Naive thymus-derived CD8-positive, alpha-beta T cell (primary cell): Measurements from ENCODE around the gene PDIA4. TPM values are rescaled to one million over a fixed set of nuclear protein-coding genes. Genes with fewer than 3 reads are reported as not detected.
"Not testable (repeated sequence)": the region's sequence is repeated elsewhere in the genome, so short reads cannot be mapped to it uniquely, and the experiment has no call there.

Experiments
- ATAC-seq, 2 donors: fragments of 150-1000 bp; cut with Tn5 transposase in 1 of 2; sonication (Bioruptor Pico), chemical (Tn5 transposase) in 1 of 2; 1 replicate in 1 of 2; 2 replicates in 1 of 2; pipeline ENCODE4 v1.10.0; 2021; ENCODE audit warnings: mild to moderate bottlenecking in 2 of 2, moderate library complexity in 2 of 2
- POLR2A ChIA-PET: fragments of 350-600 bp; sonication (Branson Sonifier 250); formaldehyde crosslinking; loops from one replicate; lab custom pipeline; 2021; ENCODE audit warnings: antibody characterized with exemption; lab: Charles Lee
- DNase-seq, 10 donors: peaks; one replicate each; pipeline versions ENCODE4 v3.0.0 to v3.0.0-alpha.2; 2020 to 2022
- H3K27ac Mint-ChIP-seq, 10 donors: one replicate each; pipeline ENCODE4 v1.8.0; 2020 to 2022; ENCODE audit warnings: mild to moderate bottlenecking in 10 of 10, mixed read lengths in 10 of 10, moderate library complexity in 4 of 10, inconsistent platforms in 1 of 10
- H3K27me3 Mint-ChIP-seq, 5 donors: one replicate each; pipeline ENCODE4 v1.8.0; 2021 to 2022; ENCODE audit warnings: mixed read lengths in 5 of 5
- H3K36me3 Mint-ChIP-seq, 3 donors: one replicate each; pipeline ENCODE4 v1.8.0; 2020 to 2022; ENCODE audit warnings: mixed read lengths in 3 of 3, mild to moderate bottlenecking in 2 of 3, inconsistent platforms in 1 of 3
- H3K4me1 Mint-ChIP-seq, 4 donors: one replicate each; pipeline ENCODE4 v1.8.0; 2021 to 2022; ENCODE audit warnings: mixed read lengths in 4 of 4
- H3K4me3 Mint-ChIP-seq, 10 donors: one replicate each; pipeline ENCODE4 v1.8.0; 2020 to 2022; ENCODE audit warnings: mild to moderate bottlenecking in 10 of 10, mixed read lengths in 10 of 10, moderate library complexity in 6 of 10, inconsistent platforms in 1 of 10
- H3K9me3 Mint-ChIP-seq, 9 donors: one replicate each; pipeline ENCODE4 v1.8.0; 2020 to 2022; ENCODE audit warnings: mixed read lengths in 9 of 9, mild to moderate bottlenecking in 3 of 9, inconsistent platforms in 1 of 9, moderate library complexity in 1 of 9
- polyA plus RNA-seq, 3 donors: library from polyadenylated mRNA; unstranded; fragments of 300-500 nt; fragmentation: Illumina TruSeq; gene quantifications; one replicate each; pipeline ENCODE4 v1.2.3, GENCODE V29; 2021
- total RNA-seq, 8 experiments: library from RNA in 2 of 8; stranded (reverse) in 2 of 8; gene quantifications; one replicate each; pipeline ENCODE4 v1.2.3 and lab custom pipeline; 2021 to 2026

The PDIA4 gene
- total and polyA plus RNA-seq, 5 experiments from 2014 or later: 43.2 to 94.0 (median 80.3) TPM

DNA sequence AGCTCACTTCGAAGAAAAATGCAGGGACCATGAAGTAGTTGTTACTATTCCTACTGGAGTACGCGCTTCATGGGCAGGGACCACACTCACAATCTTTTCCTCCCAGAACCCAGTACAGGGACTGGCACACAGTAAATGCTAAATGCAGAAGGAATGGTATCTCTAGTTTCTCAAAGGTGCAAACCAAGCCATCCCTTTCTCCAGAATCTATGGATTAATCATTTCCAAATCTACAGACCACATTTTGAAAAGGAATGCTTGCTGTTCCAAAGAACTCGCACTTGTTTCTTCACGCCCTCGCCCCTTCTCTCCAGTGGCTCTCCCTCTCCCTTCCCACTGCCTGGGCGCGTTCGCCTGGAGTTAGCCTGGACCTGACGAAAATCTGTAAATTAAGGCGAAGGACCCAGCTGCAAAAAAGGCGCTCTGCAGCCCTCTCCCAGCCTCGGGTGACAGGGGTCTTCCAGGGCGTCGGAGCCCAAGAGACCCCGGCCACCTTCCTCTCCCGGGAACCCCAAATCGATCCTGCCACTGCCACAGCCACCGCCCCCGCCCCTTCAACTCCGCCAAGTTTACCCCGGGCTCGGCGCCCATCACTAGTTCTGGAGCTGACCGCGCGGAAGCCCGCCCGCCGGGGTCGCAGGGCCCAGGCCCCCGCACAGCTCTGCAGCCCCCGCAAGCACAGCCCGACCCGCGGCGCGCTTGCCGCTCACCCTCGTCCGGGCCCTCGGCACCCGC is 527 bp downstream of the PDIA4 start:
- ATAC-seq: no peak
- peak overlapping the region; percentile 90 to 96 (median 92) for H3K4me3 Mint-ChIP-seq
- no peaks in the 10 kb centered on the region for H3K9me3 Mint-ChIP-seq
- DNase-seq: peak in 1 of 10 donors; percentile 3
- POLR2A ChIA-PET: interaction anchor here (0.6 to 2.9 kb wide), 7 partner anchors 10 to 449 kb away, joined by 3 to 23 read pairs (median 5); partner anchors contain the start of gene ZNF786
- H3K4me1 Mint-ChIP-seq: peaks cover 31 to 55% (median 52%) of the 10 kb centered on the region in 4 donors
- H3K27me3 Mint-ChIP-seq: no peaks in the 10 kb centered on the region
- peak overlapping the region; percentile 82 to 97 (median 94) for H3K27ac Mint-ChIP-seq
- H3K36me3 Mint-ChIP-seq: peaks cover 0 to 16% (median 0%) of the 10 kb centered on the region in 3 donors

DNA sequence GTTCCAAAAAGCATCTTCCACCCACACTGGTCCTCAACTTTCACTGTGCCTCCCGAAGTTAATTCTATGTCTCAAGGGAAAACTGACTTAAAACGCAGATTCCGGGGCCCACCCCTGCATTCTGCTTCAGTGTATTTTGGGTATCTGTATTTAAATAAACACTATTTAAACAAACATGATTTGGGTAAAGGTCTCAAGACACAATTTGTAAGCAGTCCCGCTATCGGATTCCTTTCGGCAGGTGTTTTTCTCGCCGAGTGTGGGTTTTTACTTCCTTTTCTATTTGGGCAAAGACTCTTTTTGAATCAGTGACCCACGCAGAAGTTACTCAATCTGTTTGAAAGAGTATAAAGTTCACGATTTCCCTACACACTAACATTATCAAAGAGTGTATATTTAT is 1.2 kb downstream of the PDIA4 start:
- no peaks in the 10 kb centered on the region for H3K27me3 Mint-ChIP-seq
- POLR2A ChIA-PET: interaction anchor here (0.6 to 2.9 kb wide), 11 partner anchors 39 to 328 kb away, joined by 3 to 23 read pairs (median 4); partner anchors contain the start of genes CUL1 and ZNF786
- DNase-seq (no peak), ATAC-seq (no peak)
- H3K4me1 Mint-ChIP-seq: peaks cover 32 to 60% (median 54%) of the 10 kb centered on the region in 4 donors
- no peaks in the 10 kb centered on the region for H3K9me3 Mint-ChIP-seq
- H3K36me3 Mint-ChIP-seq: peaks cover 0 to 19% (median 0%) of the 10 kb centered on the region in 3 donors
- peak overlapping the region; percentile 82 to 97 (median 94) for H3K27ac Mint-ChIP-seq
- H3K4me3 Mint-ChIP-seq: peak overlapping the region; percentile 90 to 96 (median 92)

DNA sequence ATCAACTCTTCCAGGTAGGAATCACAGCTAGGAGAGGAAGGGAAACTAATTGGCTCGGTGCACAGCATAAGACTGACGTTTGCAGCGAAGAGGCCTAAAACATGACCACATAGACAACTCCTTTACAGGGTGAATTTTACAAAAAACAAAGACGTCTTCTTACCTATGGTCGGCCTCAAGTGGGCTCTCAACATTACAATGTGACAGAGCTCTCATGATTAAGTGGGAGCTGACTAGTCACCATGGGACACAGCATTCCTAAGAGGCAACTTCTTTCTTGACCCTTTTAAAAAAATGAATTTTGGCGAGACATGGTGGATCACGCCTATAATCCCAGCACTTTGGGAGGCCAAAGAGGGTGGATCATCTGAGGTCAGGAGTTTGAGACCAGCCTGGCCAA is 4.6 kb downstream of the PDIA4 start:
- peaks cover 33 to 62% (median 54%) of the 10 kb centered on the region in 4 donors for H3K4me1 Mint-ChIP-seq
- peak overlapping the region in 1 of 10 donors; percentile 7 for H3K4me3 Mint-ChIP-seq
- POLR2A ChIA-PET: interaction anchor here (1.2 kb wide), 1 partner anchor 33 kb away, joined by 3 read pairs; no protein-coding TSS in a partner anchor
- H3K27ac Mint-ChIP-seq: peak overlapping the region; percentile 16 to 82 (median 52)
- no peak for ATAC-seq
- no peak for DNase-seq
- no peaks in the 10 kb centered on the region for H3K9me3 Mint-ChIP-seq
- peaks cover 0 to 51% (median 0%) of the 10 kb centered on the region in 3 donors for H3K36me3 Mint-ChIP-seq
- H3K27me3 Mint-ChIP-seq: no peaks in the 10 kb centered on the region

DNA sequence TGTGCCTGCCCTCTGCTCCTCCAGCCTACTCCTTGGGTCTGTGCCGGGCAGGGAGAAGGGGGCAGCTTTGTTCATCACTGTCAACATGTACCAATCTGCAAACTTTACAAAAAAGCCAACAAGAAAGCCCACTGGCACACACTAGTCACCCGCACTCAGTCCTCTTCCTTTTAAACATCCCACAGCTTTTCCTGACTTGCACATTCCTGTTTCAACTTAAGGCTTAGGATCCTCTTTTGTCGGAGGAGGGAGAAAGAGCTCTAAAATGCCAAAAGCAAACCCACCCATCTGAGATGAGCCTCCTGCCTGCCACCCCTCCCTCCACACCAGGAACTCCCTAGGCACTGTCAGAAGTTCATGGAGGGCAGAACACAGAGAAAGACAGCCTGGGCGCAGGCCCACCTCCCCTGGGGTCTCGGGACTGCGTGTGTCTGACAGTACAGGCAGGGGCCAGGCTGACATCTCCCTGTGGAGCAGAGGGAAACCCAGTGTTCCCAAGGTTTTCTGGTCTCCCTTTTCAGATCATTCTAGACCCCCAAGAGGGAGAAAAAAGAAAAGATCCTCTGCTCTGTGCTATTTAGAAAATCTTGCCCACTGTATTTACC is 5.4 kb downstream of the PDIA4 start:
- Mint-ChIP-seq H3K4me3 (peak overlapping the region in 2 of 10 donors; percentile 26), H3K27me3 (no peaks in the 10 kb centered on the region), H3K27ac (peak overlapping the region in 8 of 10 donors; percentile 1 to 88 (median 65)), H3K36me3 (peaks cover 0 to 56% (median 0%) of the 10 kb centered on the region in 3 donors), H3K4me1 (peaks cover 32 to 58% (median 52%) of the 10 kb centered on the region in 4 donors), H3K9me3 (no peaks in the 10 kb centered on the region)
- POLR2A ChIA-PET: interaction anchor here (1.2 kb wide), 1 partner anchor 32 kb away, joined by 3 read pairs; no protein-coding TSS in a partner anchor
- no peak for ATAC-seq
- no peak for DNase-seq

DNA sequence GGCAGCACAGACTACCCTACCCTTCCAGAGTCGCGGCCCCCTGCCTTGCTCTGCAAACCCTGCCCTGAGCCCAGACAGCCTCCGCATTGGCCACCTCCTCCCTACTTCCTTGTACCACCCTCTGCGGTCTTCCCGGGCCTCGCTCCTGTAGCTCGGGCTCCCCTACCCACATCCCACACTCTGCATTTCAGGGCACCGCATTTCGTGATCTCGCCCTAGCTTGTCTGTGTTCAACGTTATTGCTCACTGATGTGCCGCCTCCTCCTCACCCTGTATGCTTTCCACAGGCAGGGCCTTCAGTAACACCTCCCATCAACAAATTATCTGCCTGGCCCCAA is 6.6 kb downstream of the PDIA4 start:
- peak overlapping the region in 4 of 10 donors; percentile 63 to 73 (median 72) for H3K27ac Mint-ChIP-seq
- no peak for DNase-seq
- POLR2A ChIA-PET: no interaction called here
- H3K9me3 Mint-ChIP-seq: no peaks in the 10 kb centered on the region
- H3K36me3 Mint-ChIP-seq: peaks cover 0 to 63% (median 0%) of the 10 kb centered on the region in 3 donors
- peaks cover 23 to 47% (median 41%) of the 10 kb centered on the region in 4 donors for H3K4me1 Mint-ChIP-seq
- no peak for ATAC-seq
- no peaks in the 10 kb centered on the region for H3K27me3 Mint-ChIP-seq
- no peak overlapping the region for H3K4me3 Mint-ChIP-seq

DNA sequence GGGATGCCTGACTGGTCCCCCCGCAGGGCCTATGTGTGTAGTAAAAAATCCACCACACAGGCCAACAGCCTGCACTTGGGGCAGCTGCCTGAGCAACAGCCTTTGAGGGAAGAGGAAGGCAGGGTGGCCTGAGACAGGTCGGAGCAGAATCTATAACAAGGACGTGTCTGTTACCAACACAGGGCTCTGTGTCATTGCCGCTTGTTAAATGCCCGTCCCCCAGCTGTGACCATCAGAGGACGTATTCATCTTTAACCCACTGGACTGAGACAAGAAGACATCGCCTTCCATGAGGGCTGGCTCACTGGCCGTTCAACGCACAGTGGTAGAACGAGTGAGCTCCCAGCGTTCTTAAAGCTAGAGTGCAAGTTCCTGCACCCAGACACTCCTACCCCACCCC is 7.8 kb downstream of the PDIA4 start:
- Mint-ChIP-seq H3K36me3 (peaks cover 0 to 72% (median 0%) of the 10 kb centered on the region in 3 donors), H3K9me3 (no peaks in the 10 kb centered on the region), H3K4me3 (no peak overlapping the region), H3K27me3 (no peaks in the 10 kb centered on the region), H3K27ac (peak overlapping the region in 5 of 10 donors; percentile 18 to 58 (median 29)), H3K4me1 (peaks cover 17 to 34% (median 28%) of the 10 kb centered on the region in 4 donors)
- no peak for DNase-seq
- no peak for ATAC-seq
- POLR2A ChIA-PET: no interaction called here

DNA sequence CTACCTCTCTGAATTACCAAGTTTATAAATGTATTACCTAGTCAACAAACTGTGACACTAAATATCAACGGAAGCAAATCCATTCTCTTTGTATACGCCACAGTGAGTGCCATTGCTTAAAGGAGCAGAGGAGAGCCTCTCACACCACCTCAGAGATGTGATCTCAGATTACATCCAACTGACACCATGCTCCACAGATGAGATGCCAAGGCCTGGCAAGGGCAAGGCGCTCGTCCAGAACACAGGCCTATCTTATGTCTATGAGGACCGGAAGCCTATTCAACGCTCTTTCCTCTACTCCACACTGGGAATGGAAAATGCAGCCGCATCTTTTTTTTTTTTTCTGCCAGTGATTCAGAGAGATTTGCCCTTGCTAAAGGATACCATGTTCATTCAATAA is 11.4 kb downstream of the PDIA4 start:
- Mint-ChIP-seq H3K4me3 (no peak overlapping the region), H3K9me3 (no peaks in the 10 kb centered on the region), H3K4me1 (peaks cover 7 to 17% (median 12%) of the 10 kb centered on the region in 4 donors), H3K27ac (no peak overlapping the region), H3K36me3 (peaks cover 0 to 85% (median 9%) of the 10 kb centered on the region in 3 donors), H3K27me3 (no peaks in the 10 kb centered on the region)
- POLR2A ChIA-PET: no interaction called here
- ATAC-seq (no peak), DNase-seq (no peak)

DNA sequence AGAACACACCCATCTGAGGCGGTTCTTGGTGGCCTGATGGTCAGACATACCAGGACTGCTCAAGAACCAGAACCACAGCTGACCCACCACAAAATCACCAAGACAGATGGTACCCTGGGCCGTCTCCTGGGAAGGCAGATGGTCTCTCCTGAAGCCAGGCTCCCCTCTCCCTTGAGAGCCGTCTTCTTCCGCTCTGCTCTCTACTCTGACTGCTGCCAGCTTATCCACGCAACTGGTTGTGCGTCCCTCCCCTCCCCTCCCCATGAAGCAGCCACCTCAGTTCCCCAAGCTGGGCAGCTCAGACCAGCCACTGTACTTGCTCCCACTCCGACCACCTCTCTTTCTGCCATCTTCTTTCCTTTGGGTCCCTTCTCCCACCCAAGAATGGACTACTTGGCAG is 14.0 kb downstream of the PDIA4 start:
- POLR2A ChIA-PET: no interaction called here
- no peaks in the 10 kb centered on the region for H3K9me3 Mint-ChIP-seq
- no peaks in the 10 kb centered on the region for H3K27me3 Mint-ChIP-seq
- H3K36me3 Mint-ChIP-seq: peaks cover 0 to 86% (median 9%) of the 10 kb centered on the region in 3 donors
- peaks cover 2 to 10% (median 7%) of the 10 kb centered on the region in 4 donors for H3K4me1 Mint-ChIP-seq
- no peak for ATAC-seq
- H3K4me3 Mint-ChIP-seq: no peak overlapping the region
- H3K27ac Mint-ChIP-seq: peak overlapping the region in 4 of 10 donors; percentile 46 to 80 (median 62)
- DNase-seq: no peak

DNA sequence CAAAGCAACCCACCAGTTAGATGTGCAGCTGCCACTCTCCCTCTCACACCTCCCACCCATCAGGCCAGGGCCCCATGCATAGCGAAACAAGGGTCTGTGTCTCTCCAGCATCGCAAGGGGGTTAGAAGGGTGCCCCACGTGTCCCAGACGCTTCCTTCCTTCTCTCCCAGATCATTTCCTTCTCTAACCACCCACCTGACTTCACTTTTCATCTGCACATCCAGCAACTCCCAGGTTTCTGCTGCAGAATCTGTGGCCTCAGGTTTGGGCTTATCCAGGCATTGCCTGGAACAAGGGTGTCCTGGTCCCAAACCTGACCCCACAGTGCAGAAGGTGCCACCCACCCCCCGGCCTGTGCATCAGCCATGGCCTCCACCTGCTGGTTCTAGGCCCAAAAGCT is 14.4 kb downstream of the PDIA4 start:
- Mint-ChIP-seq H3K4me3 (no peak overlapping the region), H3K27ac (peak overlapping the region in 4 of 10 donors; percentile 24 to 80 (median 54)), H3K36me3 (peaks cover 0 to 86% (median 9%) of the 10 kb centered on the region in 3 donors), H3K9me3 (no peaks in the 10 kb centered on the region), H3K4me1 (peaks cover 0 to 10% (median 7%) of the 10 kb centered on the region in 4 donors), H3K27me3 (no peaks in the 10 kb centered on the region)
- POLR2A ChIA-PET: no interaction called here
- no peak for DNase-seq
- ATAC-seq: no peak

DNA sequence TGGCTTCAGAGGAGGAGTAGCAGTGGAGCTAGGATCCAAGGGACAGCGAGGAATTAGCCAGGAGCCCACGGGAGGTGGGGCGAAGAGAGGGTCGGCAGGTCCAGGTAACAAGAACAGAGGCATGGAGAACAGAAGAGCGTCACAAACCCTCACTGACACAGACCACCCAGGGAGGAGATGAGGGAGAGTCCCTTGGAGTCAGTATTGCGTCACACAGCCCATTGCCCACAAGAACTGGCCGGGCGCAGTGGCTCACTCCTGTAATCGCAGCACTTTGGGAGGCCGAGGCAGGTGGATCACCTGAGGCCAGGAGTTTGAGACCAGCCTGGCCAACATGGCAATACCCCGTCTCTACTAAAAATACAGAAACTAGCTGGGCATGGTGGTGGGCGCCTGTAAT is 15.6 kb downstream of the PDIA4 start:
- H3K9me3 Mint-ChIP-seq, DNase-seq, H3K4me1 Mint-ChIP-seq, POLR2A ChIA-PET, ATAC-seq, H3K27me3 Mint-ChIP-seq, H3K4me3 Mint-ChIP-seq: not testable (repeated sequence)
- H3K36me3 Mint-ChIP-seq: peaks cover 0 to 87% (median 9%) of the 10 kb centered on the region in 3 donors
- peak overlapping the region in 4 of 10 donors; percentile 28 to 92 (median 62) for H3K27ac Mint-ChIP-seq

DNA sequence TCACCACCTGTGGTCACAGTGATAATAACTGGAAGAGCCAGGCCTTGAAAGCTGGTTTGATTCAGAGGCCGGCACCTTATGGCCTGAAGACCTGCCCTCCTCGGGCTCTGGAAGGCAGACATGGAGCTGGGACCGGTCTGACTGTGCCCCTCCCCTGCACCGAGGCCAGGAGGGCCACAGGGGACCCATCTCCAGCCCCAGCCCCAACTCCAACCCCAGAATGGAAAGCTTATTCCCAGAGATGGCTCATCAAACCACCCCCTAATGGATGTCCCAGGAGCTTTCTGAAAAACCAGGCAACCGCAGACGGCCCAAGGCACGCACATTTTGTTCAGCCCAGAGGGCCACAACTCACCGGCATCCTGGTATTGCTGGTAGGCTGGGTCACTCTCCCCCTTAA is 16.8 kb downstream of the PDIA4 start:
- POLR2A ChIA-PET: no interaction called here
- Mint-ChIP-seq H3K9me3 (no peaks in the 10 kb centered on the region), H3K27me3 (no peaks in the 10 kb centered on the region), H3K4me1 (peaks cover 0 to 12% (median 7%) of the 10 kb centered on the region in 4 donors), H3K27ac (peak overlapping the region in 2 of 10 donors; percentile 37 to 53), H3K36me3 (peaks cover 0 to 90% (median 9%) of the 10 kb centered on the region in 3 donors), H3K4me3 (no peak overlapping the region)
- DNase-seq (no peak), ATAC-seq (no peak)

DNA sequence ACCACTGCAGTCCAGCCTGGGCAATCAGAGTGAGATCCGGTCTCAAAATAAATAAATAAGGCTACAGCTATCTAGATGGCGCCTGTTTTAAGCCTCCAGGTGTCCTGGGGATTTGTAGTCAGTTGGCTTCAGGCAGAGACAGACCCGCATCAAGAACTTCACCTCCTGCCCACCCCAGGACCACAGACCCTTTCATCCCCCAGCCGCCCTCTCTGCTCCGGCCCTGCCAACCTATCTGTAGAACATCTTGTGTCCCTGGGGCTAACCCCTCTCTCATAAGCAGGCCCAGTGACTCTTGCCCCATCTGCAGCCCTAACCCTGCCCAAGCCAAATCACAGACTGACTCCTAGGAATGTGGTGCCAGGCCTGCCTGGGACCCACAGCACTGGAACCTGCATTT is 17.9 kb downstream of the PDIA4 start:
- Mint-ChIP-seq H3K36me3 (peaks cover 0 to 87% (median 9%) of the 10 kb centered on the region in 3 donors), H3K4me3 (no peak overlapping the region), H3K9me3 (no peaks in the 10 kb centered on the region), H3K27ac (peak overlapping the region in 2 of 10 donors; percentile 35 to 59), H3K4me1 (peaks cover 4 to 18% (median 12%) of the 10 kb centered on the region in 4 donors), H3K27me3 (no peaks in the 10 kb centered on the region)
- POLR2A ChIA-PET: no interaction called here
- ATAC-seq (no peak), DNase-seq (no peak)
